NCI-H2196 treated with DMSO at 0.1 percent for 48 hours (cell line): Measurements from ENCODE around the gene PRPF40B.

Experiments used
- DNase-seq: peaks from one replicate; lab custom pipeline; 2025; ENCODE audit not compliant: unreplicated experiment; lab: John Stamatoyannopoulos, UW

The PRPF40B gene

DNA sequence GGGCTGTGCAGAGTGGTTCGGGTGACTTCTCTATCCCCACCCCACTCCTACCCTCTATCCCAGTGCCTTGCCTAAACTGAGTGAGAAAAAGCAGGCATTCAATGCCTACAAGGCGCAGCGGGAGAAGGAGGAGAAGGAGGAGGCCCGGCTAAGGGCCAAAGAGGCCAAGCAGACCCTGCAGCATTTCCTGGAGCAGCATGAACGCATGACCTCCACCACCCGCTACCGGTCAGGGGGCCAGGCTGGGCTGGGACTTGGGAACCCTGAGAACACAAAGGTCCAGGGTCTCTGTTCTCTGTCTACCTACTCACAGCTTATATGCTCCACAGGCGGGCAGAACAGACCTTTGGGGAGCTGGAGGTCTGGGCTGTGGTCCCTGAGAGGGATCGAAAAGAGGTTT lies 11.7 kb downstream of the PRPF40B start:
- DNase-seq = no peak

DNA sequence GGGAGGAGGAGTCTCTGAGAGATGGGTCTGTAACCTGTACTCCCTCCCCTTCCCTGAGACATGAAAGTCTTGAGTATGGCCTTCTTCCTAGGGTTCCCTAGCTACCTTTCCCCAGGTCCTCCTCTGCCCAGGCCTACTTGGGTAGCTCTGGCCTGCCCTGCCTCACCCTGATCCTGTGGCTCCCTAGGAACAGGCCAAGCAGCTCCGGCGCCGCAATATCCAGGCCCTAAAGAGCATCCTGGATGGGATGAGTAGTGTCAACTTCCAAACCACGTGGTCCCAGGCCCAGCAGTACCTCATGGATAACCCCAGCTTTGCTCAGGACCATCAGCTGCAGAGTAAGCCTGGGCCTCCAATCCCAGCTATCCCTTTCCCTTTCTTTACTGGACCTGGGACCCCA lies 12.3 kb downstream of the PRPF40B start:
- DNase-seq = no peak

DNA sequence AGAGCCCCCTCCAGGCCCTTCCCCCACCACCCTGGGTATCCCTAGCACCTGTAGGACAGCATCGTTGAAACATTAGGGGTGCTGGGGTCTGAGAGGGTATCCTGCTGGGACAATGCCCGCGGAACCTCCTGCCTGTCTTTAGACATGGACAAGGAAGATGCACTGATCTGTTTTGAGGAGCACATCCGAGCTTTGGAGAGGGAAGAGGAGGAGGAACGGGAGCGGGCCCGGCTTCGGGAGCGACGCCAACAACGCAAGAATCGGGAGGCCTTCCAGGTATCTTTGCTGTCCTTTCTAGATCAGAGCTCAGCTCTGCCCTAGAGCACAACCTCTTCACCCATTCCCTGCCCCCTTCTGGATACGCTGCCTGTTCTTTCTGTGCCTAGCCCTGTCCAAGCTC lies 13.2 kb downstream of the PRPF40B start:
- DNase-seq = no peak

DNA sequence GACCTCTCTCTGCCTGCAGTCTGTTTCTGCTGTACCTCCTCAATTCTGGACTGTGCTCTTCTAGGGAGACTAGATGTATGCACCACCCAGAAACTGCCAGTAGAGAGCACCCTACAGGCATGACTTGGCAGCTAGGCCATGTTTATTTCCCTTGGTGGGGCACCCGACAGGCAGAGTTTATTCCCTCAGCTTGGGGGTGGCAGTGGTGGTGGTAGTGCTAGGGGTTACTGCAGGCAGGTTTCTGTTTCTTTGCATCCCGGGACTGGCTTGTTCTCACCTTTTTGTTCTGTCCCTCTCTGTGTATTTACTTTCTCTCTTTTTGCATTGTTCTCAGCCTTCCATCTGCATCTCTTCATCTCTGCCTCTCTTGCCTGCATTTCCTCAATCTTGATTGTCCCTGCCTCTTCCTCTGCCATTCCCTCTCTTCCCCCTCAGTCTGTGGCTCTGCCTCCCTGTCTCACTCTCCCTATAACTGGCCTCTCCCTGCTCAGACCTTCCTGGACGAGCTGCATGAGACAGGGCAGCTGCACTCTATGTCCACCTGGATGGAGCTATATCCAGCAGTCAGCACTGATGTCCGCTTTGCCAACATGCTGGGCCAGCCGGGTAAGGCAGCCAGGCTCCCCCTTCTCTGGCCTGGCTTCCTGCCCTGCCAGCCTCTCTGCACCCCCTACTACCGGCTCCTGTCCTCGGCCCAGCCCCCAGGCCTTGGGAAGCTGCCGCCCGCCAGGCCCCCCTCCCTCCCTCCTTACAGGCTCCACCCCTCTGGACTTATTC lies 13.8 kb downstream of the PRPF40B start:
- DNase-seq = peak; percentile 74

DNA sequence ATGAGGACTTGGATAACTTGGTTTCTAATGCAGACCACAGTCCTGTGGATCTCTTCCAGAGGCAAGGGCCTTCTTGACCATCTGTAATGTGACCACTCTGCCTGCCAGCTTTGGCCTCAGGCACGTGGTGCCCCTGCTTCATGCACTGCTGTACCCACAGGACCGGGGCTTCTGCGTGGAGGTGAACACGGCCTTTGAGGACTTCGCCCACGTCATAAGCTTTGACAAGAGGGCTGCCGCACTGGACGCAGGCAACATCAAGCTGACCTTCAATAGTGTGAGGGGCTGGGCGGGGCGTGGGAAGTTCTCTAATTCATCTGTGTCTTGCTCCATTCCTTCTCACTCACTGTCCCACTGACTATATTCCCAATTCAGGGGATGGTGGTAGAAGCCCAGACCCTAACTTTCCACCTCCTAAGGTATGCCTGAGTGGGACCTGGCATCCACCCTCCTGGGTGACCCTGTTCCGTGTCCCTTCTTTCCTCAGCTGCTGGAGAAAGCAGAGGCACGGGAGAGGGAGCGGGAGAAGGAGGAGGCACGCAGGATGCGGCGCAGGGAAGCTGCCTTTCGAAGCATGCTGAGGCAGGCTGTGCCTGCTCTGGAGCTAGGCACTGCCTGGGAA lies 18.5 kb downstream of the PRPF40B start:
- no peak for DNase-seq

DNA sequence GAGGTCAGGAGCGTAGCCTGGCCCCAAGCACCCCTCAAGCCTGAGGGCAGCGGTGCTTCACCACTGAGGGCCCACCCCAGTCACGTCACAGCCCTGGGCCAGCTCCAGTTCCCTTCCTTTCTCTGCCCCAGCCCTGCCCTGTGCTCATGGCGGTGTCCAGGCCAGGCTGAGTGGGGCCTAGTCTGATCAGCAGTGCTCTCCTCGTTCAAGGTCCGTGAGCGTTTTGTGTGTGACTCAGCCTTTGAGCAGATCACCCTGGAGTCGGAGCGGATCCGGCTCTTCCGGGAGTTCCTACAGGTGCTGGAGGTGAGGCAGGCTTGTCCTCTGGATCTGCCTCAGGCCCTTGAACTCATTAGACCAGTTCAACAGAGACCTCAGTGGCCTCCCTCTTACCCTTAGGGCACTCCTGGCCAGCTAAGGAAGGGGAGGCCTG lies 19.0 kb downstream of the PRPF40B start:
- DNase-seq = no peak

DNA sequence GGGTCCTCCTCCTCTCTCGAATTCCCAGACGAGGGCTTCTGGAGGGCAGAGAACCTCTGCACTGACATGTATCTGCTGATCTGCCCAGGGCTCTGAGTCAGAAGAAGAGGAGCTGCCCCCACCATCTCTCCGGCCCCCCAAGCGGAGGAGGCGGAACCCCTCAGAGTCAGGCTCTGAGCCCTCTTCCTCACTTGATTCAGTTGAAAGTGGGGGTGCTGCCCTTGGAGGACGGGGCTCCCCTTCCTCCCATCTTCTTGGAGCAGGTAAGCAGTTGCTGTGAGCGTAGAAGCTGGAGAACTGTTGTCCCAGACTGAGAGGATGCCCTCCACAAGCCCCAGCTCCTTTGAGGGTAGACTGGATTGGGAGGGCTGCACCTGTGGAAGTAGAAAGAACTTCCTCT lies 19.8 kb downstream of the PRPF40B start:
- DNase-seq = no peak

DNA sequence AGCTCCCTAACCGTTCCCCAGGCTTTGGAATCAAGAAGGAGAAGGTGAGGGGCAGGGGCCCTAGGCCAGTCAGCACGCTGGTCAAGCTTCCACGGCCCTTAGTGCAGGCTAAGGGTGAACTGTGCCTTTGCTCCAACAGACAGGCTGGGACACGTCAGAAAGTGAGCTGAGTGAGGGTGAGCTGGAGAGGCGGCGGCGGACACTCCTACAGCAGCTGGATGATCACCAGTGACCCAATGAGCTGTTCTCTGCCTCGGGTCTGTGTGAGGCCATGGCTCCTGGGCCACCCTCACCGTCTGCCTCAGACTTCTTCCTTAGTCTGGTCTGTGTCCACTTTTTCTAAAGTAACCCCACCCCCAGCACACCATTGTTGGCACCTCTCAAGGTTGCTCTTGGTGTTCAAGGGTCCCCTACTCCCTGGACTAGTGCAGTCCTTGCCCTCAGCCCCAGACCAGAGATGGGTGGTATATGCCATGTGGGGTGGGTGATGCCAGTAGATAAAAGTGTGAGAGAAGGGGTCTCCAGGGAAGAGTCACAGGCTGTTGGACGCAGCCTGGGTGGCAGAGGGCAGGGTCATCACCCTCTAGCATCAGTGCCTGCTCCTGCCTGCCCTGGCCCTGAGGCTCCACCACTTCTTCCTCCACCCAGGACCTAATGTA lies 20.7 kb downstream of the PRPF40B start:
- no peak for DNase-seq

DNA sequence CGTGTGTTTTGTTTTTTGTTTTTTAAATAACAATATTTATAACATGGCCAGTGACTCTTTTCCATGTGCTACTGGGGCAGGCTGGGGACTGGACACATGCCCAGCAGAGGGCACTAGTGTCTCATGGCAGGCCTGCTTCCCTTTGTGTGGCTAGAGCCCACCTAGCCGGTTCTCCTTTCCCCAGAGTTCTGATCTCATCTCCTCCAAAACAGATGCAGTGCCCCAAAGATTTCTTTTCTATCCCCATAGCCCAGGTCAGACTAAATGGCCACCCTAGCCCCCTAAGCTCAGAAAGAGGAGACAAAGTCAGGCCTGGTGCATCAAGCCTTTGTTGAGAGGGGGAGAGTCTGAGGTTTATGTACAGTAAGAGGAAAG lies 21.2 kb downstream of the PRPF40B start:
- DNase-seq = peak; percentile 41

DNA sequence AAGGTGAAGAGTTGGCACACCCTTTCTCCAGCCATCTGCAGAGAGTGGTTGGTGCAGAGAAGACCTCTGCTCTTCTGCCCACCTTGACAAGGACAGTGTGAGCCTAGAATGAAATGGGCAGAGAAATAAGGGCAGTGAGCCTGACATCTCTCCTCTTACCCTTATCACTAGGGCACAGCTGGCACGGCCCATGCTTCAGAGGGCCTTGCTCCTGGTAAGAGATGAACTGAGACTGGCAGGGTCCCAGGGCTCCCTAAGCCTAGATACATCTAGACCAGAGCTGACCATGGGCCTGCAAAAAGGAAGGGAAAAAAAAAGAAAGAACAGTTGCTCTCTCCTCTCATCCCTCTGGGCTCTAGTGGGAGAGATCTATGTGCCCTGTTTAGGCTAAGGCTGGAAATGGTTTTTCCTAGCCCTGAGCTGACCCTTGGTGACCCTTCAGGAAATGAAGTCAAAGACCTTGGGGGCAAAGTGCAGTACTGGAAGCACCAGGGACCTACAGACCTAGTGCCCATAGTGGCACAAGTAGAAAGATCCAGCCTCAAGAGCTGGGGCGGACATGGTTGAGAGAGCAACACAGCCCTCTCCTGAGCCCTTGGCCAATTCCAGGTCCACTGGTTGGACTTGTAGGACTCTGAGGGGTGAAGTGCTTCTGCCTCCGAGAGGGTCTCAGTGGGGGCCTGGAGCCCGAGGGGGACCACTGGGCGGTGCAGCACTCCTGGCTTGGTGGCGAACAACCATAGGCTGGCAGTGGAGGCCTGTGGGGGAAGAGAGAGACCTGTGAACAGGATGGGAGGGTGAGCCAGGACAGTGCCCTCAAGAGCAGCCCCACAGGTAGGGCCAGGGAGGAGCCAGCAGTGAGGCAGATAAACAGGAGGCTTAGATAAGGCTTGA lies 22.0 kb downstream of the PRPF40B start:
- no peak for DNase-seq

DNA sequence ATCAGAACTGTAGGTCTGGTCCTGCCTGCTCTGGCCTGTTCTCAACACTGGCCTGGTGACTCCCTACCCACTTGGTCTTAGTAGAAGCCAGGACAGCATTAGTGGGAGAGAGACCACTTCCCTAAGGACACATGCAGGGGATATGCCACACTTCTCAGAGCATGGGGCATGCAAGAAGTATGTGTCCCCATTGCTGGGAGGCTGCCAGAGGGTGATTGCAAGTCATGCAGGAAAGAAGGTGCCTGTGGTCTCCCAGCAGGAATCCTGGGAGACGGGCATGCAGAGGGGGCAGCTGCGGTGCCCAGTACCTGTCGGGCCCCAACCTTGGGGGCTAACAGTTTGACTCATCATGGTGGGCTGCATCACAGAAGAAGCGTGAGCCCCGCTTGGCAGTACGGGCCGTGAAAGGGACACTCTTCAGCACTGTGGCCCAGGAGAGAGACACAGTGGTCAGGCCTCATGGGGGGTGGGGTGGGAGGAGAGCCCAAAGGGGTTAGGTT lies 23.0 kb downstream of the PRPF40B start:
- DNase-seq = no peak

DNA sequence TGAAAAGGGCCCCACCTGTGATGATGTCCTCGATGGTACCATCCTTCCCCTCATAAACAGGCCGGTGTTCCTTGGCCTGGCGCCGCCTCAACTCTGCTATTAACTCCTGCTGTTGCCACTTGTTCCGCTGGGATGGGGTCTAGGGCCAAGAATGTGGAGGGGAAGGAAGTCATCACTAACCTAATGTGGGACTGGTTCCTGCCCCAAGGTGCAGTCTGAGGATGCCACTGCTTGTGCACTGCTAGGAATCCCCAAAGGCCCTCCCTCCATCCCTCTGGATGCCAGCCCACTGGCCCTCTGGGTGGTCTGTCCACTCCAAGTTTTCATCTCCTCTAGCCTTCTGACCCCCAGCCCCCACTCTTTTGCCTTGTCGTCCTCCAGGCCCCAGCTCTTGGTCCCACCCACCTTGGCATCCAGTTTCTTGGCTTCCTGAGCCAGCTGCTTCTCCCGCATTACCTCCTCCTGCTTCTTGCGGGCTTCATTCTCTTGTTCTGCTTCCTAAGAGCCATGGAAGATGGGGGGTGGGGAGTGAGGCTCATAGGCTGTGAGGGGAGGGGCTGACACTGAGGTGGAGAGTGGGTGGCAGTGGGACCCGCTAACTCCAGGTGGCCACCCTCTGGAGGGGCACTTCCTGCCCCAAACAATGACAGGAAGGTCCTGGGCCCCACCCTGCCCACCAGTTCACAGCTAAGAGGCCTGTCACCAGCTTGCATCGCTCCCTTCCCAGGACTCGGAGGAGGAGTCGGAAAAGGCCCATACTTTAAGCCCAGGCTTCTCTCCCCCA lies 23.7 kb downstream of the PRPF40B start:
- DNase-seq = no peak

DNA sequence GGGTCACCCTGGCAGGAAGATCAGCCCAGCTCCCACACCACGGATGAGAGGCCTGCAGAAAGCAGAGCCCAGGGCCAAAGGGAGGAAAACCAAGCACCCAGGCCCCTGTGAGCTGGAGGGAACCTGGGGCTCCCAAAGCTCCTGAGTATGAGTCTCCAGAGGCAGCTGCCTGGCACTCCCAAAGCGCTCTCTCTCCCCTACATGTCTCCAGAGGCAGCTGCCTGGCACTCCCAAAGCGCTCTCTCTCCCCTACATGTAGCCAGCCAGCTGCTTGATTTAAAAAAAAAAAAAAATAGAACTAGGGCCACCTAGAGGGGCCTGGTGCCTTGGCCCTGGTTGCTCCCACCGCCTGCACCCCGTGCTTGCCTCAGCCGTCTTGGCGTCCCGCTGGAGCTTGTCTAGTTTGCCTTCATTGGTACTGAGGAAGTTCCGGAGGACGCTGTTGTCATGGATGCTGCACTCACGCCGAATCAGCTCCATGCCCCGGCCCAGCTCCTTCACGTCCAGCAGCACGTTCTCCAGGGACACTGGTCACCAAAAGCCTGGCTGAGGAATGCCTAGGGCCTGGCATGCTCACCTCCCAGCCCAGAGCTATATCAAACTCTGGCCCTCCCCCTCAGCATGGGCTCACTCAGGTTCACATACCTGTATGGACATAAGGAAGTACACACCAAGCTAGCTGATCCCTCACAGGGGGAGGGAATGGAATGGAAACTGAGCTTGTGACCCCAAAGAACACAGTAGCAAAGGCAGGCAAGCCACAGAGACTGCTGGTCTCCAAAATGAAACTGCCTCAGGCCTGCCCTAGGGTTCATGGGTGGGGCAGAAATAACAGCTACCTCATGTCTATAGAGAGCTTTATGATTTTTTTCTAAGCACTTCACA lies 24.7 kb downstream of the PRPF40B start:
- no peak for DNase-seq

DNA sequence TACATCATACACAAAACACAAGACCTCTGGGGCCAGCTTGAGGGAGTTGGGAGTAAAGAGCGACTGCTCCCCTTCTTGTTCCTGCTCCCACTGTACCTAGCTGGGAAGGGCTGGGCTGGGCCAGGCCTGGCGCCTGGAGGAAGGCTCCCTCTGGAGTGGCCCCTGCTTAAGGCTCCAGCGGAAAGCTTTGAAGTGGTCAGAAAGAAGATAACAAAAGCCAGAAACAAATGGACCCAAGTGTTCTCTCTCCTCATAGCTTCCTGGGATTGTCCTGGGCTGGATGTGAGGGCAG lies 25.3 kb downstream of the PRPF40B start:
- no peak for DNase-seq

DNA sequence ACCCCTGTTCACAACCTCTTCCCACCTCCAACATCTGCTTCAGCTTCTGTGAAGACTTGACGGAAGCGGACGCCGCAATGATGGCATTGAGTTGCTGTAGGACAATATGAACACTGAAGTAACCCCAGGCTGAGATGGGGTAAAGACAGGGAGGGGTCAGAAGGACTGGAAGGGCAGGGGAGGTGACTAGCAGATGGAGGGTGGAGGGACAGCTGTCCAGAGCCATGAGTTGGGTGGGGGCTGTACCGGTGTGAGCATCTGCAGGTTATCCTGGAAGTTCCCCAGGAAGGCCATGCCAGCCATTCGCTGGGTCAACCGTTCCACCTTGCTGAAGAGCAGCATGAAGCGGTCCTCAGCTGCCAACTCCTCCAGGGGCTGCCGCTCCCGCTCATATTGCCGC lies 26.1 kb downstream of the PRPF40B start:
- DNase-seq = no peak

DNA sequence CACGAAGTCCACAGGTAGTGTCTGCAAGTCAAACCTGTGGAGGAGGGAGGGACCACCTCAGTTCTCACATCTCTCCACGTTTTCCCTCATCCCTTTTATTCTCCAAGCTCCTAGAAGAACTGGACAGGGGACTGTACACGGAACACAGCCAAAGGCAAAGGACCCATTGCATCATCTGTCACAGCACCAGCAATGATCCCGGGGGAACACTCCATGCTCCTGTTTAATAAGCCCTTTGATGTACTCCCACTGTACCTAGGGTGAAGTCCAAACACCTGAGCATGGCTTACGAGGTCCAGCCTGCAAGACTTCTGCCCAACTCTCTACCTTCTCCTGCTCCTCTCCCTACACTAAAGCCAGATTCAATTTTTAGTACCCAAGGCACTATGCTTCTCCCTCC lies 26.5 kb downstream of the PRPF40B start:
- no peak for DNase-seq

DNA sequence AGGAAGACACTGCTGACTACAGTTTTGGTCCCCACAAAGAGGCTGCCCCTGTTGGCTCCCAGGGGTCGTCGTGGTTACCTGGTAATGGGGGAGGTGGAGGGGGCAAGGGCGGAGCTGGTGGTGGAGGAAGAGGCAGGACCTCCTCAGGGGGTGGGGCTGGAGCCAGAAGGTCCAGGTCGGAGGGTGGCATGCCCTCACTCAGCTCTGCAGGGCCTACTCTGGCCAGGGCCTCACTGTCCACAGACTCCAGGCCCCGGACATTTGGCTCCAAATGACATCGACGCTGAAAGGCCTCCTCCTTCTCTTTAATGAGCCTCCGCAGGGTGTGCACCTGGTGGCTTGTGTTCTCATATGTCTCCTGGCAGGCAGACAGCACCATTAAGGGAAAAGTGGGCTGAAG lies 28.5 kb downstream of the PRPF40B start:
- peak; percentile 36 for DNase-seq

DNA sequence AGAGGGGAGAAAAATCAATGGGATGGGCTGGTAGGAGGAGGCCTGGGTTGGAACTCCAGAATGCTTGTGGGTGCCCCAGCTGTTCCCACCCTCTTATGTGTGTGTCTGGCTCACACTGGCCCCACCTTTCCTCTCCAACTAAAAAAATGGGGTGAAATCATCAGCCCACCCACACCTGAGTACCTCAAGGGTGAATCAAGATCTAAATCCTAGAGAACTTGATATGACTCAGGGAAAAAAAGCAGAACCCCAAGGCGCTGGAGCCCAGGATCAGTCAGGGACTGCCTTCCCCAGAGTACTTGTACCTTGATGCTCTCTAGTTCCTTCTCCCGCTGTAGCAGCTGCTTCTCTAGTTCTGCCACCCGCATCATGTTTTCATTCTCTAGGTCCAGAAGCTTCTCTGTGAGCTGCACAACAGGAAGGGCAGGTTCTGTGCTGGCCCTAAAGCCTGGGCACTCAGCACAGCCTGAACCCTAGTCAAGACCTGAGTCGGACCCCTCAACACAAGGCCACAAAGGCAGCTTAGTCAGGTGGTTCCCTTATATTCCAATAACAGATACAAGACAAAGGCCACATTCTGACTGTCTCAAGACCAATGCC lies 29.7 kb downstream of the PRPF40B start:
- DNase-seq = no peak

DNA sequence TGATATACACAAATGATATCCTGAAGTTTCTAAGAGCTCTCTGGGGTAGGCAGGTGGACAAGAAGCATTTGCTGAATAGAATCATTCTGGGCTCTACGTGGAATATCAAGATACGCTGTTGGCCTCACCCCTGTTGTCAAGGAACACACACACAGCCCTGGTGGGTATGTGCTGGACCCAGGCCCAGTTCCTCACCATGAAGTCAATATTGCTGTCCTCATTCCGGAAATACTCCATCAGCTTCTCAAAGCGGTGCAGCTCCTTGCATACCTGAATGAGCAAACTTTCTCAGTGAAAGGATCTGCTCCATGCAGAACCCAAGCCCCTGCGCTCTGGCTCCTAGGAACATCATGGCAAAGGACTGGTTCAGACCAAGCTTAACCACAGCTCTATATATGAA lies 31.4 kb downstream of the PRPF40B start:
- no peak for DNase-seq
